ENCODE data around the gene HBA2.
A peak's percentile ranks its signal among the peaks of the same experiment; 100 is the strongest.
"Not testable (repeated sequence)": the region's sequence is repeated elsewhere in the genome, so short reads cannot be mapped to it uniquely, and the experiment has no call there.

HBA2 gene

DNA sequence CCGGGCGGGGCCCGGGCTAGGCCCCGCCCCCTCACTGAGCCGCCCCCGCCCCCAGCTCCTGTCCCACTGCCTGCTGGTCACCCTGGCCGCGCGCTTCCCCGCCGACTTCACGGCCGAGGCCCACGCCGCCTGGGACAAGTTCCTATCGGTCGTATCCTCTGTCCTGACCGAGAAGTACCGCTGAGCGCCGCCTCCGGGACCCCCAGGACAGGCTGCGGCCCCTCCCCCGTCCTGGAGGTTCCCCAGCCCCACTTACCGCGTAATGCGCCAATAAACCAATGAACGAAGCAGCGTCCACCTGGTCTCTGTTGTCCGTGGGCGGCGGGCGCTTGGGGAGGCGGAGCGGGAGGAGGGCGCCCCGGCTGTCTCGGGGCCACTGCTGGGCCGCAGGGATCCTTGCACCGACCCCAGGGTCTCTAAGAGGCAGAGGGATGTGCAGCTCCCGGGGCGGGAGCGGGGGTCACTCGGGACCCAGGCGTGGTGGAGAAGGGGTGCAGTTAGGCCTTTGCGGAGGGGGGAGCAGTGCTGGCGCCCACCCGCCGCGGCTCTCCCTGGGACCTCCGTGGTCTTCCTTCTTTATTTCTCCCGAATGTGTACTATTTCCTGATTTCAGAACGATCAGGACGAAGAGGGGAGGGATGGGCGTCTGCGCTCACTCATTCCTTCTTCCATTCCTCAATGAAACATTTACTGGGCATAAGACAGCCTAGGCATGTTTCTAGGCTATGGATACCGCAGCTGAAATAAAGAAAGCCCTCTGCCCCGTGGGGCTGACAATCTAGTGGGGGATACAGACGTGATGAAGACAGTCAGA, 18.3 kb upstream of the HBA2 start:
- intact Hi-C loops (cut with DNase I) = no loop called here
- DNase-seq = peak in 6 of 10 donors; percentile 32 to 89 (median 56)

DNA sequence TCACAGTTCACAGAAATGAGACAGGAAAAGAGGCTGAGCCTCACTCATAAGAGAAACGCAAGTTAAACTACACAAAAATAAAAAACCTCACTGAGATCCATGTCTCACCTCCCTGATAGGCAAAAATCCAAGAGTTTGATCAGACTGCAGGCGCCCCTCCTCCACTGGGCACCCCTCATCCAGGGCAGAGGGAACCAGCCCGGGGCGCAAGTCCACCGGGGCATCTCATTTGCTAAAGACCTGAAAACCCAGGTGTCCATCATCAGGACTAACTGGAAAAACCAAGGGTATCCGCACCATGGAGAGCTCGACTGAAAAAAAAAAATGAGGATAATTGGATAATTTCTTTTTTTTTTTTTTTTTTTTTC, 17.7 kb upstream of the HBA2 start:
- peak in 3 of 10 donors; percentile 26 to 58 (median 28) for DNase-seq
- intact Hi-C loops (cut with DNase I) = no loop called here

DNA sequence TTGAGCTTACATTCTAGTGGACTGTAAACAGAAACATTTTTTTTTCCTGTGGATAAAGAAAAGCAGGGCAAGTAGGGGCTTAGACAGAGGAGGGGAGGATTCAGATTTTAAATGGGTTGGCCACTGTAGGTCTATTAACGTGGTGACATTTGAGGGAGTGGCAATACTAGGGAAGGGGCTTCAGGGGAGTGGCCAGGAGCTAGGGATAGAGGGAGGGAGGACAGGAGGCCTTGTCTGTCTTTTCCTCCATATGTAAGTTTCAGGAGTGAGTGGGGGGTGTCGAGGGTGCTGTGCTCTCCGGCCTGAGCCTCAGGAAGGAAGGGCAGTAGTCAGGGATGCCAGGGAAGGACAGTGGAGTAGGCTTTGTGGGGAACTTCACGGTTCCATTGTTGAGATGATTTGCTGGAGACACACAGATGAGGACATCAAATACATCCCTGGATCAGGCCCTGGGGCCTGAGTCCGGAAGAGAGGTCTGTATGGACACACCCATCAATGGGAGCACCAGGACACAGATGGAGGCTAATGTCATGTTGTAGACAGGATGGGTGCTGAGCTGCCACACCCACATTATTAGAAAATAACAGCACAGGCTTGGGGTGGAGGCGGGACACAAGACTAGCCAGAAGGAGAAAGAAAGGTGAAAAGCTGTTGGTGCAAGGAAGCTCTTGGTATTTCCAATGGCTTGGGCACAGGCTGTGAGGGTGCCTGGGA, 13.4 kb upstream of the HBA2 start:
- DNase-seq = peak in 2 of 10 donors; percentile 20 to 23
- intact Hi-C loops (cut with DNase I) = no loop called here

DNA sequence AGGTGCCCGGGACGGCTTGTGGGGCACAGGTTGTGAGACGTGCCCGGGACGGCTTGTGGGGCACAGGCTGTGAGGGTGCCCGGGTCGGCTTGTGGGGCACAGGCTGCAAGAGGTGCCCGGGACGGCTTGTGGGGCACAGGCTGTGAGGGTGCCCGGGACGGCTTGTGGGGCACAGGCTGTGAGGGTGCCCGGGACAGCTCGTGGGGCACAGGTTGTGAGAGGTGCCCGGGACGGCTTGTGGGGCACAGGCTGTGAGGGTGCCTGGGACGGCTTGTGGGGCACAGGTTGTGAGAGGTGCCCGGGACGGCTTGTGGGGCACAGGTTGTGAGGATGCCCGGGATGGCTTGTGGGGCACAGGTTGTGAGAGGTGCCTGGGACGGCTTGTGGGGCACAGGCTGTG, 12.4 kb upstream of the HBA2 start:
- DNase-seq = peak in 1 of 10 donors; percentile 22
- intact Hi-C loops (cut with DNase I) = not testable (repeated sequence)

DNA sequence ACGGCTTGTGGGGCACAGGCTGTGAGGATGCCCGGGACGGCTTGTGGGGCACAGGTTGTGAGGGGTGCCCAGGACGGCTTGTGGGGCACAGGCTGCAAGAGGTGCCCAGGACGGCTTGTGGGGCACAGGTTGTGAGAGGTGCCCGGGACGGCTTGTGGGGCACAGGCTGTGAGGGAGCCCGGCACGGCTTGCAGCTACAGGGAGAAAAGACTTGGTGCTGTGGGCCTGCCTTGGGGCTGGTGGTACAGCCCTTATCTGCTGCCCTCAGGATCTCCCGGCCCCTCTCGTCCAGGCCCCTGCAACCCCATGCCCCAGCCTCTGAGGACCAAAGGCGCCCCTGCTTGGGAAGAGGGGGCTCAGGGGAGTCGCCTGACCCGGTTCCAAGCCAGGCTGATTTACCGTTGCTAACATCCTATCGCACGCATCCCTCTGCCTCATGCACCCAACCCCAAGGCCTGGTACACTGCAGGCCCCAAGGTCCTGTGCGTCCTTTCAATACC, 11.9 kb upstream of the HBA2 start:
- intact Hi-C loops (cut with DNase I) = no loop called here
- DNase-seq = peak in 1 of 10 donors; percentile 10

DNA sequence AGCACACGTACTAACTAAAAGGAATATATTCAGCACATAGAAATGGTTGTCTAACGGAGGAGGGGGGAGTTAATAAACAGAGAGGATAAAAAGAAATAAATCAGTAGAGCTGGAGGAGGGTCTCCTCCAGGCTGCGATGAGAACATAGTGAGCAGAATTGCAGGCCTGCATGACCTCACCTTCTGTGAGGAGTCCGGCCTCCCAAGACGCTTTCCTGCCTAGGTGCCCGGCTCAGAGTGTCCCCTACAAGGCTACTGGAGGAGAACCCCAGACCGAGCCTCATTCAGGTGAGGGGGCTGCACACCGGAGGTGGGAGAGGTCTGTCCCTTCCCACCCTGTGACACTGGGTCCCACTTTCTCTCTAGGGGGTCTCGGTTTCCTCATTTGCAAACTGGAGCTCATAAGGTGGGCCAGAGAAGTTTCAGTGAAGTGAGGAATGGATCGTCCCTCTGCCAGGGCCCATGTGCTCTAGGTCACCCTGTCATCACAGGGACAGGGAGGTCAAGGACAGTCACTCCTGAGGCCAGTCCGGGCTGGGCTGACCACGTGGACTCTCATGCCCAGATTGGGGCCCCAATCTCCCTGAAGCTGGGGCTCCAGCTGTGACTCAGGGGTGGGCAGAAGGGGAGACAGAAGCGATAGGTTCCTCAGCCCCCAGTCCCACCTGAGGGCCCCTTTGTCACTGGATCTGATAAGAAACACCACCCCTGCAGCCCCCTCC, 10.2 kb upstream of the HBA2 start:
- intact Hi-C loops (cut with DNase I) = no loop called here
- peak in 2 of 10 donors; percentile 51 to 59 for DNase-seq

DNA sequence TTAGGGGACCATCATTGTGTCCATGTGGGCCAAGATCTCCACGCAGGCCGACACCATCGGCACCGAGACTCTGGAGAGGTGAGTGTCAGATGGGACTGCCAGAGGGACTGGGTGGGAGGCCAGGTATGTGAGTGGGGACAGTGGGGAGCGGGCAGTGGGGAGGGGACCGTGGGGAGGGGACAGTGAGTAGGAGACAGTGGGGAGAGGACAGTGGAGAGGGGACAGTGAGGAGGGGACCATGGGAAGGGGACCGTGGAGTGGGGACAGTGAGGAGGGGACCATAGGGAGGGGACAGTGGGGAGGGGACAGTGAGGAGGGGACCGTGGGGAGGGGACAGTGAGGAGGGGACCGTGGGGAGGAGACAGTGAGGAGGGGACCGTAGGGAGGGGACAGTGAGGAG, 9.5 kb upstream of the HBA2 start:
- intact Hi-C loops (cut with DNase I) = not testable (repeated sequence)
- DNase-seq = peak in 1 of 10 donors; percentile 24

DNA sequence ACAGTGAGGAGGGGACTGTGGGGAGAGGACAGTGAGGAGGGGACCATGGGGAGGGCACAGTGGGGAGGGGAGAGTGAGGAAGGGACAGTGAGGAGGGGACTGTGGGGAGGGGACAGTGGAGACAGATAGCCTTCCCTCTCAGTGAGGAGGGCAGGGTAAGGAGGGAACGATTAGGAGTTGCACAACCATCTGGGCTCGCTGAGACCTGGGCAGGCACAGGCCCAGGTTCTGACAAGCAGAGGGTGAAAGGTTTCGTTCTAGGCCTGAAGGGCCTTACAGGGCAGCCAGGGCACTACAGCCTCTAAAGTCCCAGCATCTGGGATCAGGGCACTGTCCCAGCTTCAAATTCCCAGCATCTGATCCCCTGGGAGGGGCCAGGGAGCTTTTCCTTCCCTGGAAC, 9.0 kb upstream of the HBA2 start:
- DNase-seq; intact Hi-C loops (cut with DNase I): not testable (repeated sequence)

DNA sequence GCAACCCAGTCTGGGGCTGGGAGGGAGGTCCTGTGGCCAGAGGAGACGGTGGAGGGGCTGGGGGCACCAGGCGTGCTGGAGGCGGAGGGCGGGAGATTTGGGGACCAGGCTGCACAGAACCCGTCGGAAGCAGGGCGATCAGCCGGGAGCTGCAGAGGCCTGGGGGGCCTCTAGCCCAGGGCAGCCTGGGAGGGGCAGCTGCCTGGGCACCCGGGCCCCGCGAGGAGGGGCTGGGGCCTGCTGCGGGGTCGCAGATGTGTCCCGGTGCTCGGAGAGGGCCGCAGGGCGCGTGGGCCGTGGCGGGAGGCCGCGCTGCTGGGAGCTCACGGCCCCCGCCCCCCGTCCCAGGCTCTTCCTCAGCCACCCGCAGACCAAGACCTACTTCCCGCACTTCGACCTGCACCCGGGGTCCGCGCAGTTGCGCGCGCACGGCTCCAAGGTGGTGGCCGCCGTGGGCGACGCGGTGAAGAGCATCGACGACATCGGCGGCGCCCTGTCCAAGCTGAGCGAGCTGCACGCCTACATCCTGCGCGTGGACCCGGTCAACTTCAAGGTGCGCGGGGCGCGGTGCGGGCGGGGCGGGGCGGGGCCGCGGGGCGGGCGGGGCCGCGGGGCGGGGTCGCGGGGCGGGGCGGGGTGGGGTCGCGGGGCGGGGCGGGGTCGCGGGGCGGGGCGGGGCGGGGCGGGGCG, 8.4 kb upstream of the HBA2 start:
- DNase-seq; intact Hi-C loops (cut with DNase I): not testable (repeated sequence)

DNA sequence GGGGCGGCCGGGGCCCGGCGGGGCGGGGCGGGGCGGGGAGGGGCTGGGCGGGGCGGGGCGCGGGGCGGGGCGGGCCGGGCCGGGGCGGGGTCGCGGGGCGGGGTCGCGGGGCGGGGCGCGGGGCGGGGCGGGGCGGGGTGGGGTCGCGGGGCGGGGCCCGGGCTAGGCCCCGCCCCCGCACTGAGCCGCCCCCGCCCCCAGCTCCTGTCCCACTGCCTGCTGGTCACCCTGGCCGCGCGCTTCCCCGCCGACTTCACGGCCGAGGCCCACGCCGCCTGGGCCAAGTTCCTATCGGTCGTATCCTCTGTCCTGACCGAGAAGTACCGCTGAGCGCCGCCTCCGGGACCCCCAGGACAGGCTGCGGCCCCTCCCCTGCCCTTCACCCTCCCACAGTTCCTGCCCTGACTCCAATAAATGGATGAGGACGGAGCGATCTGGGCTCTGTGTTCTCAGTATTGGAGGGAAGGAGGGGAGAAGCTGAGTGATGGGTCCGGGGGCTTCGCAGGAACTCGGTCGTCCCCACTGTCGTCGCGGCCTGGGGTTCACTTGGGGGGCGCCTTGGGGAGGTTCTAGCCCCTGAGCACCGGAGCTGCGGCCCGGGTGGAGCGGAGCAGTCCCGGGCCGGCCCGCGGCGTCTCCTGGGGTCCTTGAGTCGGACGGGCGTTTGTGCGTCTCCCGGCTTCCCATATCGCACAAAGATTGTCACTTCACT, 7.7 kb upstream of the HBA2 start:
- peak in 1 of 10 donors; percentile 23 for DNase-seq
- intact Hi-C loops (cut with DNase I) = no loop called here

DNA sequence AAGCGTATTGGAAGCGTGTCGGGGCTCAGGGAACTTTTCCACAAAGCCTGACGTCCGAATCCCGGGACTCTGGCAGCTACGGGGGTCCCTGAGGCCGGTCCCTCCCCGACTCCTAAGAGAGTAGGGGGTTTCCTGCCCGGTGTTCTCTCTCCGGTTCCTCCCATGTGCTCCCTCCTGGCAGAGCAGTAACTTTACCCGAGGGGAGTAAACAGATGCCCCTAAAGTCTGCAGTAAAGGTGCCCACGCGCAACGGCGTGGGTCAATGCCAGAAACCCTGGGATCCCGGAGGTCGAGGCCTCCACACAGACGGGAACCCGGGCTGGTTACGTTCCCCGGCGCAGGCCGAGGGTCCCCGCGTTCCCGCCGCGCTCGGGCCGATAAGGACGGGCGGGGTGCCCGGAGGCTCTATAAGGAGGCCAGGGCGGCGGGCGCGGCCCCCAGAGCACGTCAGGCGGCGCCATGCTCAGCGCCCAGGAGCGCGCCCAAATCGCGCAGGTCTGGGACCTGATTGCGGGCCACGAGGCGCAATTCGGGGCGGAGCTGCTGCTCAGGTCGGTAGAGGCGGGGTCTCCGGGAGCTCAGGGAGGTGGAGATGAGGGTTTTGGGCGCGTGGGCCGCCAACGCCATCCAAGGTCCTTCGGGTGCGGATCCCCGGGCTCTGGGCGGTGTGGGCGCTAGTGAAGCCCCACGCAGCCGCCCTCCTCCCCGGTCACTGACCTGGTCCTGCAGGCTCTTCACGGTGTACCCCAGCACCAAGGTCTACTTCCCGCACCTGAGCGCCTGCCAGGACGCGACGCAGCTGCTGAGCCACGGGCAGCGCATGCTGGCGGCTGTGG, 6.9 kb upstream of the HBA2 start, which contains the start of gene HBM:
HBM (plus strand) TSS at position 440 of the 836 bp plus-strand sequence; CDS start at position 460, 20 bp downstream.
- peak in 2 of 10 donors; percentile 48 to 69 for DNase-seq
- intact Hi-C loops (cut with DNase I) = no loop called here

DNA sequence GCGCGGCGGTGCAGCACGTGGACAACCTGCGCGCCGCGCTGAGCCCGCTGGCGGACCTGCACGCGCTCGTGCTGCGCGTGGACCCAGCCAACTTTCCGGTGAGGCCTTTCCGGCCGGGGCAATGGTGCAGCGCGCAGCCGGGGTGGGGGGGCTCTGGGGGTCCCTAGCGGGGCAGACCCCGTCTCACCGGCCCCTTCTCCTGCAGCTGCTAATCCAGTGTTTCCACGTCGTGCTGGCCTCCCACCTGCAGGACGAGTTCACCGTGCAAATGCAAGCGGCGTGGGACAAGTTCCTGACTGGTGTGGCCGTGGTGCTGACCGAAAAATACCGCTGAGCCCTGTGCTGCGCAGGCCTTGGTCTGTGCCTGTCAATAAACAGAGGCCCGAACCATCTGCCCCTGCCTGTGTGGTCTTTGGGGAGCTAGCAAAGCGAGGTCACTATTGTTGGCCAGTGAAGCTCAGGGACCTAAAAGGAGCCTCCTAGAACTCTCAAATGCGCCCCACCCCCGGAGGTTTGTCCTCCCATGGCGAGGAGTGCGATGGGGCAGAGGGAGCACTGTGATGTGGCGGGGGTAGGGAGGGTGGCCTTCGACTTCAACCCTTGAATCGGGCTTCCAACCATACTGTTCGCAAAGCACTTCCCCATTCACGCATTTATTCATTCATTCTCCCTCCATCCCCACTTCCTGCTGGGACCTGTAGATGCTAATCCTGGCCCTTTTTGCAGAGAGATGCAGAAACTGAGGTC, 6.1 kb upstream of the HBA2 start:
- DNase-seq = peak in 2 of 10 donors; percentile 59 to 84
- intact Hi-C loops (cut with DNase I) = no loop called here

DNA sequence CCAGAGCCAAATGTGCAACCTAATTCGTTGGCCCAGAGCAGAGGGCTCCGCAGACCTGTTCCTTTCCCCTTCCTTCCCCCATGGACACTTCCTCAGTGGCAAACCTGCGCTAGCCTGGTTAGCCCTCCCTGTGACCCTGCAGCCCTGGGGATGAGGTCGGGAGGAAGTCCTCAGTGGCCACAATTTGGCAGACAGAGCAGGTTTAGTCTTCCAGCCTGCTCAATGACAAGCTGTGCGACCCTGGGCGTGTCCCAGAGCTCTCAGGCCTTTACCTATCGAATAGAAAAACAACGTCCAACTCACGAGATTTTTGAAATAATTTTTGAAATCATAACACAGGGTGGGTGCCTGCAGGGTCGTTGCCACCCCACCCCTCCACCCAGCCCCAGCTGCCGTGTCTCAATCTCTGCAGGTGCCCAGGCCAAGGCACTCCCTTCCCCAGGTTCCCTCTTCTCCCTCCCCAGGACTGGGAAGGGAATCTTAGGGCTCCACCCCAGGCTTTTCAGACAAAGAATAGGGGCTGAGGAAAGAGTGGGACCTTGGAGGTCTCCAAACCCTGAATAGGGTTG, 5.5 kb upstream of the HBA2 start:
- intact Hi-C loops (cut with DNase I) = no loop called here
- no peak for DNase-seq

DNA sequence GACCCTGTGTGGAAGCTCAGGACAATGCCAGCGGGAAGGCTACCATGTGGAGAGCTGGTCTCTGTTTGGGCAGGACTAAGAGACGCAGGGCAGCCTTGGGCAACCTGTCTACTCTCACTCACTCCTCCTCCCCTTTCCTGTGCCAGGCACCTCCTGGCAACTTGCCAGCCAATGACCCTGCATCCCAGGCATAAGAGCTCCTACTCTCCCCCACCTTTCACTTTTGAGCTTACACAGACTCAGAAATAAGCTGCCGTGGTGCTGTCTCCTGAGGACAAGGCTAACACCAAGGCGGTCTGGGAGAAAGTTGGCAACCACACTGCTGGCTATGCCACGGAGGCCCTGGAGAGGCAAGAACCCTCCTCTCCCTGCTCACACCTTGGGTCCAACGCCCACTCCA, 4.3 kb upstream of the HBA2 start:
- intact Hi-C loops (cut with DNase I) = no loop called here
- DNase-seq = peak in 1 of 10 donors; percentile 34

DNA sequence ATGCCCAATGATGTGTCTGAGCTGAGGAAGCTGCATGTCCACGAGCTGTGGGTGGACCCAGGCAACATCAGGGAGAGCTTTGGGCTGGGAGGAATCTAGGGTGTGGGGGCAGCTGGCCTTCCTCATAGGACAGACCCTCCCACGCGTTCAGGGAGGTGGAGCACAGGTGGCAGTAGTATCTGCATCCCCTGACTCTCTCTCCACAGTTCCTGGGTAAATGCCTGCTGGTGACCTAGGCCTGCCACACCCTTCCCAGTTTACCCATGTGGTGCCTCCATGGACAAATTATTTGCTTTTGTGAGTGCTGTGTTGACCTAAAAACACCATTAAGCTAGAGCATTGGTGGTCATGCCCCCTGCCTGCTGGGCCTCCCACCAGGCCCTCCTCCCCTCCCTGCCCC, 3.7 kb upstream of the HBA2 start:
- intact Hi-C loops (cut with DNase I) = no loop called here
- no peak for DNase-seq

DNA sequence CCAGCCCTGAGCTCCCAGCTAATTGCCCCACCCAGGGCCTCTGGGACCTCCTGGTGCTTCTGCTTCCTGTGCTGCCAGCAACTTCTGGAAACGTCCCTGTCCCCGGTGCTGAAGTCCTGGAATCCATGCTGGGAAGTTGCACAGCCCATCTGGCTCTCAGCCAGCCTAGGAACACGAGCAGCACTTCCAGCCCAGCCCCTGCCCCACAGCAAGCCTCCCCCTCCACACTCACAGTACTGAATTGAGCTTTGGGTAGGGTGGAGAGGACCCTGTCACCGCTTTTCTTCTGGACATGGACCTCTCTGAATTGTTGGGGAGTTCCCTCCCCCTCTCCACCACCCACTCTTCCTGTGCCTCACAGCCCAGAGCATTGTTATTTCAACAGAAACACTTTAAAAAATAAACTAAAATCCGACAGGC, 2.6 kb upstream of the HBA2 start:
- peak in 1 of 10 donors; percentile 76 for DNase-seq
- intact Hi-C loops (cut with DNase I) = not testable (repeated sequence)

DNA sequence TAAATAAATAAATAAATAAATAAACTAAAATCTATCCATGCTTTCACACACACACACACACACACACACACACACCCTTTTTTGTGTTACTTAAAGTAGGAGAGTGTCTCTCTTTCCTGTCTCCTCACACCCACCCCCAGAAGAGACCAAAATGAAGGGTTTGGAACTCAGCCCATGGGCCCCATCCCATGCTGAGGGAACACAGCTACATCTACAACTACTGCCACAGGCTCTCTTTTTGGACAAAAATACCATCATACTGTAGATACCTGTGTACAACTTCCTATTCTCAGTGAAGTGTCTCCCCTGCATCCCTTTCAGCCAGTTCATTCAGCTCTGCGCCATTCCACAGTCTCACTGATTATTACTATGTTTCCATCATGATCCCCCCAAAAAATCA, 1.9 kb upstream of the HBA2 start:
- intact Hi-C loops (cut with DNase I) = no loop called here

More for the DNA sequence above, 1.9 kb upstream of the HBA2 start:
- DNase-seq = no peak

All from posterior cingulate gyrus (tissue), 11 donors.